Spleen (tissue), 7 donors: ENCODE results near the gene CAMK1D.

ENCODE experiments used
- CTCF ChIP-seq, 11 experiments: fragments of 200-600 bp in 7 of 11; fragments of 450-650 bp in 4 of 11; sonication (generic) in 4 of 11; IDR thresholded peaks in 8 of 11; conservative IDR thresholded peaks in 3 of 11; 1 replicate in 7 of 11; 2 replicates in 4 of 11; pipeline versions ENCODE4 v1.4.0 to v1.8.0; 2016 to 2021; ENCODE audit warnings: antibody characterized with exemption in 11 of 11, inconsistent platforms in 4 of 11, mild to moderate bottlenecking in 1 of 11
- POLR2A ChIP-seq, 3 donors: fragments of 450-650 bp; IDR thresholded peaks; one replicate each; pipeline ENCODE4 v1.5.1; 2017; ENCODE audit warnings: antibody characterized with exemption in 3 of 3, mild to moderate bottlenecking in 1 of 3
- POLR2AphosphoS5 ChIP-seq, 3 donors: sonication (generic); formaldehyde crosslinking; IDR thresholded peaks; one replicate each; pipeline ENCODE4 v1.5.1; 2017; ENCODE audit warnings: antibody characterized with exemption in 3 of 3
- donor health status: DM: no; HTN: no; CAD: no; lungs with moderate emphysema.
- donor health status: DM: no; HTN: no; CAD: no.
- donor health status: DM: no; HTN: no; CAD: no.

- TF ChIP-seq CTCF (IDR thresholded peaks at IDR 0.05 in 8 of 11, conservative IDR thresholded peaks at IDR 0.05 in 3 of 11) (peak in 6 of 11 experiments; percentile 9 to 51 (median 36)), POLR2A (IDR thresholded peaks at IDR 0.05) (peak in 1 of 3 donors; percentile 23), POLR2AphosphoS5 (IDR thresholded peaks at IDR 0.05) (peak; percentile 35 to 79 (median 72))
Measured at GRCh38 chr10:12350167-12350872, 973 bp downstream of the CAMK1D start.
